Measurements from ENCODE around the gene WNT7A.

WNT7A gene

DNA sequence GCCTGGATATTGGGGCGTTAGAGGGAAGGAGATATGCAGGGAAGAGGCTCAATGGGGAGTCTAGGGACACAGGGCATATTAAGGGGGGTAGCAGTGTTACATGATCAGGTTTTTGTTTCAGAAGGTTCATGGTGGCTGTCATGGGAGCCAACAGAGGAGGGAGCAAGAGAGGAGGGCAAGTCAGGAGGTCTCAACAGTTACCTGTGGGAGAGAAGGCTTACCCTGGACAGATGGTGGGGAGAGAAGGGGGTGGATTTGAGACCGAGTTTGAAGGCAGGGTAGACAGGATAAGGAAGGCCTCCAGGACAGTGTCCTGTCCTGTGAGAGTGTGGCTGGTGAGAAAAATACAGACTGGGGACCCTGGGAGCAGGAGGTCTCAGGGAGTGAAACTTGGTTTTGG lies 3.8 kb upstream of the WNT7A start:
- Histone ChIP-seq H3K14ac (ENCODE audit: low read length in 2 of 2) (no peak overlapping the region), H2BK5ac (ENCODE audit: low read depth, low read length, poor library complexity, severe bottlenecking) (no peak overlapping the region), H2BK15ac (ENCODE audit: low read depth, poor library complexity, severe bottlenecking) (no peak overlapping the region), H2BK120ac (ENCODE audit: low read depth, low read length) (no peak overlapping the region), H2AK5ac (ENCODE audit: low read length, severe bottlenecking) (no peak overlapping the region), H3K79me1 (replicated peaks; ENCODE audit: low read length, poor library complexity, severe bottlenecking) (no peaks in the 10 kb centered on the region), H4K91ac (ENCODE audit: low read length) (no peak overlapping the region), H3K27ac (ENCODE audit: low read length, poor library complexity, severe bottlenecking) (no peak overlapping the region), H3K4me2 (ENCODE audit: low read length, poor library complexity, severe bottlenecking) (no peak overlapping the region), H3K36me3 (ENCODE audit: control insufficient read depth in 1 of 2, insufficient read depth in 2 of 2, low read depth in 1 of 2, low read length in 2 of 2) (no peaks in the 10 kb centered on the region), H3K4me3 (ENCODE audit: insufficient read depth in 1 of 2, low read depth in 1 of 2, low read length in 2 of 2) (no peak overlapping the region), H3K9me3 (ENCODE audit: control insufficient read depth, low read length) (peaks cover 4% of the 10 kb centered on the region), H3K4ac (ENCODE audit: low read depth in 1 of 2, low read length in 2 of 2) (no peak overlapping the region), H3K4me1 (ENCODE audit: control insufficient read depth, insufficient read depth, low read depth, low read length) (peaks cover 17% of the 10 kb centered on the region), H2BK12ac (ENCODE audit: low read length in 2 of 2) (no peak overlapping the region), H3K9ac (ENCODE audit: low read length) (no peak overlapping the region), H3K23ac (ENCODE audit: low read length in 2 of 2) (no peak overlapping the region), H2AFZ (ENCODE audit: low read depth, low read length) (no peak overlapping the region), H3K27me3 (ENCODE audit: control insufficient read depth in 1 of 2, insufficient read depth in 1 of 2, low read length in 2 of 2) (peaks cover 70 to 86% of the 10 kb centered on the region in 2 experiments), H4K8ac (ENCODE audit: low read length) (no peak overlapping the region), H3K18ac (ENCODE audit: low read depth in 1 of 2, low read length in 2 of 2) (no peak overlapping the region)
- 40% methylated on average over 2 of the region's 2 CpGs for WGBS
- no peak for DNase-seq

DNA sequence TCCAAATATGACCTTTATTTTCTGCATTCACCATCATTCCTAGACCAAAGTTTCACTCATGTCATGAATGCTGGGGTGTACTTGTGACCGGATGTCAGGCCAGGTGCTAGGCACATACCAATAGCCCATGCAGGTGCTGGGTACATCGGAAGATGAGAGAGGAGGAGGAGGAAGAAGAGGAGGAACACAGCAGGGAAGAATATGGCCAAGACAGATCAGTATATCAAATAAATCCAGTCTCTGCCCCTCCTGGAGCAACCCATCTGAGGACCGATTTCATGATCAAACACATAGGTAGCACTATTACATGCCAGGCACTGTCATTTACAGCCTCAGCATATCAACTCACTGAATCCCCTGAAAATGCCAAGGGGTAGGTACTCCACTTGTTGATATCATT lies 3.0 kb upstream of the WNT7A start:
- Histone ChIP-seq H3K27me3 (ENCODE audit: control insufficient read depth in 1 of 2, insufficient read depth in 1 of 2, low read length in 2 of 2) (peaks cover 74 to 91% of the 10 kb centered on the region in 2 experiments), H3K9me3 (ENCODE audit: control insufficient read depth, low read length) (peaks cover 4% of the 10 kb centered on the region), H4K91ac (ENCODE audit: low read length) (no peak overlapping the region), H2BK120ac (ENCODE audit: low read depth, low read length) (no peak overlapping the region), H2BK15ac (ENCODE audit: low read depth, poor library complexity, severe bottlenecking) (no peak overlapping the region), H3K4me1 (ENCODE audit: control insufficient read depth, insufficient read depth, low read depth, low read length) (peaks cover 23% of the 10 kb centered on the region), H3K4me3 (ENCODE audit: insufficient read depth in 1 of 2, low read depth in 1 of 2, low read length in 2 of 2) (no peak overlapping the region), H3K36me3 (ENCODE audit: control insufficient read depth in 1 of 2, insufficient read depth in 2 of 2, low read depth in 1 of 2, low read length in 2 of 2) (no peaks in the 10 kb centered on the region), H2AFZ (ENCODE audit: low read depth, low read length) (no peak overlapping the region), H4K8ac (ENCODE audit: low read length) (no peak overlapping the region), H3K23ac (ENCODE audit: low read length in 2 of 2) (no peak overlapping the region), H2AK5ac (ENCODE audit: low read length, severe bottlenecking) (no peak overlapping the region), H3K79me1 (replicated peaks; ENCODE audit: low read length, poor library complexity, severe bottlenecking) (no peaks in the 10 kb centered on the region), H3K4ac (ENCODE audit: low read depth in 1 of 2, low read length in 2 of 2) (no peak overlapping the region), H3K18ac (ENCODE audit: low read depth in 1 of 2, low read length in 2 of 2) (no peak overlapping the region), H3K27ac (ENCODE audit: low read length, poor library complexity, severe bottlenecking) (no peak overlapping the region), H3K14ac (ENCODE audit: low read length in 2 of 2) (no peak overlapping the region), H2BK5ac (ENCODE audit: low read depth, low read length, poor library complexity, severe bottlenecking) (no peak overlapping the region), H3K9ac (ENCODE audit: low read length) (no peak overlapping the region), H3K4me2 (ENCODE audit: low read length, poor library complexity, severe bottlenecking) (no peak overlapping the region), H2BK12ac (ENCODE audit: low read length in 2 of 2) (no peak overlapping the region)
- DNase-seq, result no peak
- 100% methylated on average over 3 of the region's 3 CpGs for WGBS

DNA sequence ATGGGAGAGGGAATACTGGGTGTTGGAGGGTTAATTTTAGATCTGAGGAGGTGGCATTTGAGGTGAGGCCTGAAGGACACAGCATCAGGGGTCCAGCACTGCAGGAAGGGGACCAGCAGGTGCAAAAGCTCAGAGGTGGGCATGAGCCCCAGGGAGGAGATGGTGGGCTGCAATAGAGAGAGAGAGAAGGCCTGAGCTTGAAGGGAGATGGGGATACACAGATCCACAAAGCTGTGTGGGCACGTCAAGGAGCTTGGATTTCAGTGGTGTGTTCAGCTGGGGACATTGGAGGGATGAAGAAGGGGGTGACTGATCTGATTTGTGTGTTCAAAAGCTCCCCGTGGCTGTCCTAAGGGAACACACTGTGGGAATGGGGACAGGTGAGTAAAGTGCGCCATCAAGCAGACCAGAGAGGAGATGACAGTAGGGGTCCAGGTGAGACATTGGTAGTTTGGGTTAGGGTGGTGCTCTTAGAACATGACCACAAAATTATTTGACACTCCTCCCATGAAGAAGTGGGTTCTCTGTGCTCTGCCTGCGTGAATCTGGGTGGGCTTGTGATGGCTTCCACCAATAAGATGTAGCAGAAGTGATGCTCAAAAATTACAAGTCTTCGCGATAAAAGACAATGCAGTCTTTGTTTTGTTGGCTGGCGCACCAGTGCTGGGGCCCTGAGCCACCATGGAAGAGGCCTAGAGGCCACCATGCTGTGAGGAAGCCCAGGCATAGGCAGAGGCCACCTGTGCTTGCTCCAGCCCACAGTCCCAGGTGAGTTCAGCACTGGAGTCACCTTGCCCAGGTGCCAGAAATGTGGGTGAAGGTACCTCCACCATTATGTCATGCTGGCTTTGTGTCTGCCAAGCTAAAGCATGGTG lies 1.9 kb upstream of the WNT7A start:
- Histone ChIP-seq H3K4me3 (ENCODE audit: insufficient read depth in 1 of 2, low read depth in 1 of 2, low read length in 2 of 2) (no peak overlapping the region), H3K4me2 (ENCODE audit: low read length, poor library complexity, severe bottlenecking) (no peak overlapping the region), H2AFZ (ENCODE audit: low read depth, low read length) (no peak overlapping the region), H3K4me1 (ENCODE audit: control insufficient read depth, insufficient read depth, low read depth, low read length) (peaks cover 23% of the 10 kb centered on the region), H2BK5ac (ENCODE audit: low read depth, low read length, poor library complexity, severe bottlenecking) (no peak overlapping the region), H3K14ac (ENCODE audit: low read length in 2 of 2) (no peak overlapping the region), H3K18ac (ENCODE audit: low read depth in 1 of 2, low read length in 2 of 2) (no peak overlapping the region), H4K8ac (ENCODE audit: low read length) (no peak overlapping the region), H4K91ac (ENCODE audit: low read length) (no peak overlapping the region), H3K9ac (ENCODE audit: low read length) (no peak overlapping the region), H2BK15ac (ENCODE audit: low read depth, poor library complexity, severe bottlenecking) (no peak overlapping the region), H3K27me3 (ENCODE audit: control insufficient read depth in 1 of 2, insufficient read depth in 1 of 2, low read length in 2 of 2) (peaks cover 78 to 93% of the 10 kb centered on the region in 2 experiments), H3K4ac (ENCODE audit: low read depth in 1 of 2, low read length in 2 of 2) (no peak overlapping the region), H3K36me3 (ENCODE audit: control insufficient read depth in 1 of 2, insufficient read depth in 2 of 2, low read depth in 1 of 2, low read length in 2 of 2) (no peaks in the 10 kb centered on the region), H3K79me1 (replicated peaks; ENCODE audit: low read length, poor library complexity, severe bottlenecking) (no peaks in the 10 kb centered on the region), H2AK5ac (ENCODE audit: low read length, severe bottlenecking) (no peak overlapping the region), H2BK120ac (ENCODE audit: low read depth, low read length) (no peak overlapping the region), H3K9me3 (ENCODE audit: control insufficient read depth, low read length) (peaks cover 4% of the 10 kb centered on the region), H3K23ac (ENCODE audit: low read length in 2 of 2) (no peak overlapping the region), H3K27ac (ENCODE audit: low read length, poor library complexity, severe bottlenecking) (no peak overlapping the region), H2BK12ac (ENCODE audit: low read length in 2 of 2) (no peak overlapping the region)
- no peak for DNase-seq
- WGBS, result 78% methylated on average over 7 of the region's 7 CpGs

DNA sequence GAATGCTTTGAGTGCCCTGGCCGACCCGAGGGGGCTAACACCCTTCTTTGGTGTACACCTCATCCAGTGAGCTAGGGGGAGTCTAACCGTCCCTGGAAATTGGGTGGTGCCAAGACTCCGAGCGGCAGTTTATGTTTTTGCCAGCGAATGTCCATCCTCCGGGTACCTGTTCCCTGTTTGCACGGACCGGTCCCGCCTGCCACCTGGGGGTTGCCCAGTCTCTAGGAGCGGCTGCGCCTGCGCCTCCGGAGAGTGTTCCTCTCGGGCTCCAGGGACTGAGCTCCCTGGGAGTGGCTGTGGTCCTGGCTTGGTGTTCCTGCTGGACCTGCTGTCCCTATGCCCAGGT lies 913 bp upstream of the WNT7A start:
- Histone ChIP-seq H2BK5ac (ENCODE audit: low read depth, low read length, poor library complexity, severe bottlenecking) (no peak overlapping the region), H3K4ac (ENCODE audit: low read depth in 1 of 2, low read length in 2 of 2) (no peak overlapping the region), H4K8ac (ENCODE audit: low read length) (no peak overlapping the region), H3K27ac (ENCODE audit: low read length, poor library complexity, severe bottlenecking) (no peak overlapping the region), H3K14ac (ENCODE audit: low read length in 2 of 2) (no peak overlapping the region), H2AFZ (ENCODE audit: low read depth, low read length) (no peak overlapping the region), H3K79me1 (replicated peaks; ENCODE audit: low read length, poor library complexity, severe bottlenecking) (no peaks in the 10 kb centered on the region), H3K36me3 (ENCODE audit: control insufficient read depth in 1 of 2, insufficient read depth in 2 of 2, low read depth in 1 of 2, low read length in 2 of 2) (no peaks in the 10 kb centered on the region), H3K4me3 (ENCODE audit: insufficient read depth in 1 of 2, low read depth in 1 of 2, low read length in 2 of 2) (no peak overlapping the region), H3K4me1 (ENCODE audit: control insufficient read depth, insufficient read depth, low read depth, low read length) (peaks cover 23% of the 10 kb centered on the region), H2AK5ac (ENCODE audit: low read length, severe bottlenecking) (no peak overlapping the region), H2BK15ac (ENCODE audit: low read depth, poor library complexity, severe bottlenecking) (no peak overlapping the region), H3K9me3 (ENCODE audit: control insufficient read depth, low read length) (peaks cover 4% of the 10 kb centered on the region), H3K18ac (ENCODE audit: low read depth in 1 of 2, low read length in 2 of 2) (no peak overlapping the region), H3K27me3 (ENCODE audit: control insufficient read depth in 1 of 2, insufficient read depth in 1 of 2, low read length in 2 of 2) (peaks cover 84 to 97% of the 10 kb centered on the region in 2 experiments), H2BK12ac (ENCODE audit: low read length in 2 of 2) (no peak overlapping the region), H3K9ac (ENCODE audit: low read length) (no peak overlapping the region), H2BK120ac (ENCODE audit: low read depth, low read length) (no peak overlapping the region), H4K91ac (ENCODE audit: low read length) (no peak overlapping the region), H3K23ac (ENCODE audit: low read length in 2 of 2) (no peak overlapping the region), H3K4me2 (ENCODE audit: low read length, poor library complexity, severe bottlenecking) (no peak overlapping the region)
- DNase-seq, result no peak
- 9% methylated on average over 15 of the region's 15 CpGs for WGBS
